IMR-90 (cell line): ENCODE measurements around the gene FAIM2. TPM values are rescaled to one million over a fixed set of nuclear protein-coding genes. Genes with fewer than 3 reads are reported as not detected.

ENCODE experiments used
- ATAC-seq: fragments of 200-7000 bp; cut with Tn5 transposase; 2 replicates; pipeline ENCODE4 v1.9.1; 2020; ENCODE audit warnings: low read depth, mild to moderate bottlenecking, moderate library complexity
- BruUV-seq: library from RNA; stranded (reverse); fragments of 400-500 nt; replicated peaks from 2 replicates; lab custom pipeline; 2021; lab: Mats Ljungman, UMichigan
- CTCF ChIA-PET: fragments of 300-600 bp; formaldehyde crosslinking; extraction: SDS; loops from one replicate; lab custom pipeline; 2021; ENCODE audit warnings: antibody characterized with exemption; lab: Yijun Ruan, JAX
- POLR2A ChIA-PET: fragments of 300-600 bp; sonication (Branson Sonifier 250); formaldehyde crosslinking; loops from one replicate; lab custom pipeline; 2022; ENCODE audit warnings: antibody characterized with exemption; ENCODE audit not compliant: unreplicated experiment; lab: Charles Lee
- DNase-seq: peaks from one replicate; pipeline ENCODE4 v3.0.0; 2013
- H2AFZ ChIP-seq: replicated peaks from 2 replicates; pipeline ENCODE3; 2013; ENCODE audit warnings: low read length, mild to moderate bottlenecking; ENCODE audit not compliant: poor library complexity
- H2AK5ac ChIP-seq: 2 replicates; pipeline ENCODE4 v1.6.1; 2013; ENCODE audit warnings: low read depth, low read length, inconsistent platforms
- H2AK9ac ChIP-seq: replicated peaks from 2 replicates; pipeline ENCODE3; 2013; ENCODE audit warnings: mild to moderate bottlenecking, low read depth, low read length, moderate library complexity; ENCODE audit not compliant: poor library complexity
- H2BK120ac ChIP-seq: 2 replicates; pipeline ENCODE4 v1.6.1; 2013; ENCODE audit warnings: low read depth, low read length, inconsistent platforms
- H2BK15ac ChIP-seq: 3 replicates; pipeline ENCODE4 v1.6.1; 2013; ENCODE audit warnings: low read depth, low read length, inconsistent platforms
- H2BK20ac ChIP-seq: 2 replicates; pipeline ENCODE4 v1.6.1; 2013; ENCODE audit warnings: low read depth, mild to moderate bottlenecking, inconsistent platforms, low read length, moderate library complexity
- H2BK5ac ChIP-seq: 2 replicates; pipeline ENCODE4 v1.6.1; 2013; ENCODE audit warnings: mild to moderate bottlenecking, low read depth, low read length, inconsistent platforms; ENCODE audit not compliant: poor library complexity, severe bottlenecking
- H3K14ac ChIP-seq: replicated peaks from 2 replicates; pipeline ENCODE4 v1.6.1; 2013; ENCODE audit warnings: low read depth, low read length, inconsistent platforms
- H3K18ac ChIP-seq: 2 replicates; pipeline ENCODE4 v1.6.1; 2013; ENCODE audit warnings: low read depth, low read length, control low read depth
- H3K23ac ChIP-seq: 2 replicates; pipeline ENCODE4 v1.6.1; 2013; ENCODE audit warnings: low read depth, low read length, inconsistent platforms
- H3K27ac ChIP-seq: 2 replicates; pipeline ENCODE4 v1.5.1; 2013; ENCODE audit warnings: mild to moderate bottlenecking, control low read depth, low read length; ENCODE audit not compliant: insufficient read depth
- H3K27me3 ChIP-seq: 2 replicates; pipeline ENCODE4 v1.6.1; 2013; ENCODE audit warnings: low read length; ENCODE audit not compliant: control insufficient read depth, insufficient read depth
- H3K36me3 ChIP-seq: 2 replicates; pipeline ENCODE4 v1.6.1; 2013; ENCODE audit warnings: low read length, mixed read lengths; ENCODE audit not compliant: control insufficient read depth, insufficient read depth
- H3K4ac ChIP-seq: 2 replicates; pipeline ENCODE4 v1.6.1; 2013; ENCODE audit warnings: low read depth, low read length, inconsistent platforms
- H3K4me1 ChIP-seq: 2 replicates; pipeline ENCODE4 v1.6.1; 2013; ENCODE audit warnings: low read length, mixed read lengths; ENCODE audit not compliant: control insufficient read depth, insufficient read depth
- H3K4me2 ChIP-seq: 2 replicates; pipeline ENCODE4 v1.6.1; 2013; ENCODE audit warnings: low read depth, mild to moderate bottlenecking, control low read depth, low read length, moderate library complexity
- H3K4me3 ChIP-seq: 2 replicates; pipeline ENCODE4 v1.5.1; 2013; ENCODE audit warnings: low read depth, mild to moderate bottlenecking, control low read depth, low read length, moderate library complexity; ENCODE audit not compliant: insufficient read depth
- H3K56ac ChIP-seq: 2 replicates; pipeline ENCODE4 v1.6.1; 2013; ENCODE audit warnings: low read length, inconsistent platforms; ENCODE audit not compliant: insufficient read depth; ENCODE audit errors: extremely low read depth
- H3K79me1 ChIP-seq, 2 experiments: 2 replicates each; pipeline ENCODE4 v1.6.1; 2013; ENCODE audit warnings: low read length in 2 of 2, inconsistent platforms in 1 of 2, low read depth in 1 of 2
- H3K9ac ChIP-seq: 2 replicates; pipeline ENCODE4 v1.6.1; 2013; ENCODE audit warnings: low read depth, low read length, control low read depth
- H3K9me1 ChIP-seq: 2 replicates; pipeline ENCODE4 v1.6.1; 2013; ENCODE audit warnings: low read length, inconsistent platforms; ENCODE audit not compliant: insufficient read depth
- H3K9me3 ChIP-seq: 2 replicates; pipeline ENCODE4 v1.6.1; 2013; ENCODE audit warnings: low read length; ENCODE audit not compliant: control insufficient read depth, insufficient read depth
- H4K20me1 ChIP-seq: 2 replicates; pipeline ENCODE4 v1.6.1; 2013; ENCODE audit warnings: low read length, inconsistent platforms; ENCODE audit not compliant: insufficient read depth
- H4K5ac ChIP-seq: 2 replicates; pipeline ENCODE4 v1.6.1; 2013; ENCODE audit warnings: mild to moderate bottlenecking, low read depth, low read length, control low read depth
- H4K8ac ChIP-seq, 2 experiments: 2 replicates each; pipeline ENCODE4 v1.6.1; 2013; ENCODE audit warnings: low read depth in 2 of 2, low read length in 2 of 2, control low read depth in 1 of 2, inconsistent platforms in 1 of 2
- H4K91ac ChIP-seq: 2 replicates; pipeline ENCODE4 v1.6.1; 2013; ENCODE audit warnings: low read depth, low read length, inconsistent platforms; ENCODE audit not compliant: insufficient read depth
- BHLHE40 ChIP-seq: fragments of 150-350 bp; IDR thresholded peaks from 2 replicates; pipeline ENCODE4 v1.6.1; 2016; ENCODE audit warnings: mild to moderate bottlenecking, low read depth, low read length
- CHD1 ChIP-seq: IDR thresholded peaks from 2 replicates; pipeline ENCODE4 v1.6.1; 2012; ENCODE audit warnings: low read depth, low read length, improper control_type of control experiment
- FOS ChIP-seq: fragments of 150-350 bp; IDR thresholded peaks from 2 replicates; pipeline ENCODE4 v1.6.1; 2016; ENCODE audit warnings: low read depth, low read length
- MAZ ChIP-seq: IDR thresholded peaks from 2 replicates; pipeline ENCODE4 v1.6.1; 2012; ENCODE audit warnings: low read depth, mild to moderate bottlenecking, low read length, improper control_type of control experiment, moderate library complexity, borderline replicate concordance
- MXI1 ChIP-seq: IDR thresholded peaks from 2 replicates; pipeline ENCODE4 v1.6.1; 2012; ENCODE audit warnings: low read depth, mild to moderate bottlenecking, low read length, moderate library complexity, borderline replicate concordance
- RAD21 ChIP-seq: IDR thresholded peaks from 2 replicates; pipeline ENCODE4 v1.6.1; 2012; ENCODE audit warnings: low read length, improper control_type of control experiment
- RFX5 ChIP-seq: IDR thresholded peaks from 2 replicates; pipeline ENCODE4 v1.8.0; 2012; ENCODE audit warnings: low read depth, mild to moderate bottlenecking, low read length, moderate library complexity
- SMC3 ChIP-seq: fragments of 150-350 bp; IDR thresholded peaks from 2 replicates; pipeline ENCODE4 v1.6.1; 2016; ENCODE audit warnings: low read depth, mild to moderate bottlenecking, antibody characterized with exemption, low read length, moderate library complexity
- WGBS, 2 experiments: methylation state at CpG; one replicate each; pipeline versions ENCODE4 v1.1.5 to v1.1.7; 2013; ENCODE audit warnings: missing lambda C conversion rate in 2 of 2; ENCODE audit not compliant: insufficient read length in 1 of 2; ENCODE audit errors: extremely low coverage in 2 of 2; 5-methylcytosine and 5-hydroxymethylcytosine counted together
- dilution Hi-C: fragments of 300-500 bp; cut with HindIII; formaldehyde crosslinking; loops from one replicate; pipeline ENCODE4 v1.14.3; 2018; ENCODE audit warnings: low sequenced_read_pairs; ENCODE audit not compliant: unreplicated experiment
- in situ Hi-C: fragments of 300-500 bp; cut with MboI; formaldehyde crosslinking; loops from 3 replicates; pipeline ENCODE4 v1.14.3; 2019; ENCODE audit warnings: low sequenced_read_pairs, inconsistent platforms, mixed read lengths
- intact Hi-C: fragments of 100-400 bp; cut with micrococcal nuclease; formaldehyde crosslinking; loops from 2 replicates; pipeline ENCODE4 v1.10.0; 2022
- polyA plus RNA-seq, 3 experiments: library from polyadenylated mRNA; depleted of rRNA; stranded (reverse); fragments of >200 nt; gene quantifications; 2 replicates each; pipeline ENCODE4 v1.2.3, GENCODE V29; 2012; ENCODE audit warnings: low replicate concordance in 1 of 3
- total RNA-seq: library from RNA; depleted of rRNA; stranded (reverse); fragments of >200 nt; gene quantifications from 2 replicates; pipeline ENCODE4 v1.2.3, GENCODE V29; 2012
- TF ChIP-seq, protein P1 (sequence below): fragments of 150-350 bp; IDR thresholded peaks from 2 replicates; pipeline ENCODE4 v1.6.1; 2016; ENCODE audit warnings: low read depth, mild to moderate bottlenecking, low read length, moderate library complexity, borderline replicate concordance
- TF ChIP-seq, protein P2 (sequence below): conservative IDR thresholded peaks from 2 replicates; pipeline ENCODE4 v1.5.1; 2012; ENCODE audit warnings: mild to moderate bottlenecking, low read depth, low read length, improper control_type of control experiment

The FAIM2 gene
- total and polyA plus RNA-seq, 2 of the 4 experiments (the other 2 are of a cell fraction): 0.72 to 5.3 TPM

DNA sequence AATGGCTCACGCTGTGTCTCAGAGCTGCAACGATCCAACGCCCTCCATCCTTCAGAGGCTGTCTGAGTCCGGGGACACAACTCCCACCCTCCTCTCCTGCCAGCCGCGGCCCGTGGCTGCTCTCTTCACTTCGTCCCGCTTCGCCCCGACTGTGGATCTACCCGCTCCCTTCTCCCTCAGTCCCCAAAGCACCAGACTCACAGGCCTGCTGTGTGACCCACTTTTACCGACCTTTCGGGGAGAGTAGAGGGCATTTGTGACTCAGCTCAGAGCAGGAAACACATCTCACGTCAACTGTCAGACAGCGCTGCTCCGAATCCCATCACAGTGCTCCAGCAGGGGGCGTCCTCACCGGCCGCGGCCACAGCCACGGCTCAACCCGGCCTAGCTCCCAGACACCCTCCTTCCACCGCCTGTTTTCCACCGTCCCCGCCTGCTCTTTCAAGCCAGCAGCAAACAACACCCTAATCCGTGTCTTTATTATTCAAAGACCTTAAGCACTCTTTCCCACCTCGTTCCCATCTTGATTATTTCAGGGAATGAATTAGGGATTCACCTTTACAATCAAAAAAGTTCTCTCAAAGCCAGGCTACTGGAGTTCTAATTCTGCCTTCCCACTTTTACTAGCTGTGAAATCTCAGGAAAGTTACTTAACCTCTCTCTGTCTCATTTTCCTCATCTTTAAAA, 41.8 kb upstream of the FAIM2 start:
- Histone ChIP-seq H3K4me2 (peak overlapping the region; percentile 47), H2BK120ac (peak overlapping the region; percentile 67; the same call in 1 of the 2 replicates), H3K9ac (no peak overlapping the region), H4K91ac (no peak overlapping the region), H3K18ac (no peak overlapping the region; the same call in 1 of the 2 replicates), H2AFZ (peak overlapping the region; percentile 89), H3K4me3 (no peak overlapping the region), H3K36me3 (no peaks in the 10 kb centered on the region), H3K56ac (no peak overlapping the region), H2BK15ac (no peak overlapping the region; the same call in 2 of the 3 replicates), H4K8ac (peak overlapping the region in 1 of 2 experiments; percentile 51; a peak in 2 of 4 replicates), H2AK5ac (no peak overlapping the region), H3K27ac (no peak overlapping the region), H2BK20ac (no peak overlapping the region), H3K9me3 (no peaks in the 10 kb centered on the region), H4K20me1 (no peaks in the 10 kb centered on the region), H2BK5ac (no peak overlapping the region), H3K27me3 (peaks cover 12% of the 10 kb centered on the region; the same call in 1 of the 2 replicates), H3K23ac (no peak overlapping the region), H2AK9ac (peak overlapping the region; percentile 19), H3K4ac (peak overlapping the region; percentile 26; the same call in 1 of the 2 replicates), H3K9me1 (0 out of 2 replicates have a peak, but pooled peaks cover 3% of the 10 kb centered on the region), H4K5ac (no peak overlapping the region; the same call in 1 of the 2 replicates), H3K4me1 (no peaks in the 10 kb centered on the region; the same call in 1 of the 2 replicates), H3K14ac (peak overlapping the region; percentile 51), H3K79me1 (no peaks in the 10 kb centered on the region)
- POLR2A ChIA-PET: no interaction called here
- CTCF ChIA-PET: interaction anchor here (0.5 to 1.8 kb wide), 14 partner anchors 9 to 277 kb away, joined by 3 to 15 read pairs (median 4); no protein-coding TSS in a partner anchor
- 40% methylated on average over 4 of the region's 28 CpGs; no CpG with 5 or more reads in 1 of the 2 experiments for WGBS, 2 experiments
- in situ Hi-C loops: no loop called here
- ATAC-seq (peak; percentile 100), DNase-seq (peak; percentile 79)
- dilution Hi-C loops: no loop called here
- TF ChIP-seq MXI1 (no peak), CHD1 (no peak), FOS (peak; percentile 49; the same call in 1 of the 2 replicates), RFX5 (no peak), MAZ (peak; percentile 47; the same call in 1 of the 2 replicates), BHLHE40 (no peak), SMC3 (peak; percentile 66), RAD21 (peak; percentile 55)
- TF ChIP-seq, protein P1, sequence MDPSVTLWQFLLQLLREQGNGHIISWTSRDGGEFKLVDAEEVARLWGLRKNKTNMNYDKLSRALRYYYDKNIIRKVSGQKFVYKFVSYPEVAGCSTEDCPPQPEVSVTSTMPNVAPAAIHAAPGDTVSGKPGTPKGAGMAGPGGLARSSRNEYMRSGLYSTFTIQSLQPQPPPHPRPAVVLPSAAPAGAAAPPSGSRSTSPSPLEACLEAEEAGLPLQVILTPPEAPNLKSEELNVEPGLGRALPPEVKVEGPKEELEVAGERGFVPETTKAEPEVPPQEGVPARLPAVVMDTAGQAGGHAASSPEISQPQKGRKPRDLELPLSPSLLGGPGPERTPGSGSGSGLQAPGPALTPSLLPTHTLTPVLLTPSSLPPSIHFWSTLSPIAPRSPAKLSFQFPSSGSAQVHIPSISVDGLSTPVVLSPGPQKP: no peak
- TF ChIP-seq, protein P2, sequence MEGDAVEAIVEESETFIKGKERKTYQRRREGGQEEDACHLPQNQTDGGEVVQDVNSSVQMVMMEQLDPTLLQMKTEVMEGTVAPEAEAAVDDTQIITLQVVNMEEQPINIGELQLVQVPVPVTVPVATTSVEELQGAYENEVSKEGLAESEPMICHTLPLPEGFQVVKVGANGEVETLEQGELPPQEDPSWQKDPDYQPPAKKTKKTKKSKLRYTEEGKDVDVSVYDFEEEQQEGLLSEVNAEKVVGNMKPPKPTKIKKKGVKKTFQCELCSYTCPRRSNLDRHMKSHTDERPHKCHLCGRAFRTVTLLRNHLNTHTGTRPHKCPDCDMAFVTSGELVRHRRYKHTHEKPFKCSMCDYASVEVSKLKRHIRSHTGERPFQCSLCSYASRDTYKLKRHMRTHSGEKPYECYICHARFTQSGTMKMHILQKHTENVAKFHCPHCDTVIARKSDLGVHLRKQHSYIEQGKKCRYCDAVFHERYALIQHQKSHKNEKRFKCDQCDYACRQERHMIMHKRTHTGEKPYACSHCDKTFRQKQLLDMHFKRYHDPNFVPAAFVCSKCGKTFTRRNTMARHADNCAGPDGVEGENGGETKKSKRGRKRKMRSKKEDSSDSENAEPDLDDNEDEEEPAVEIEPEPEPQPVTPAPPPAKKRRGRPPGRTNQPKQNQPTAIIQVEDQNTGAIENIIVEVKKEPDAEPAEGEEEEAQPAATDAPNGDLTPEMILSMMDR: peak; percentile 90
- intact Hi-C loops: loop anchor here (1.0 to 2.0 kb wide), 2 partner anchors 76 to 169 kb away; no protein-coding TSS in a partner anchor
- BruUV-seq: no TSS peak
